ENCODE data around the gene ZNF662. TPM values are rescaled to one million over a fixed set of nuclear protein-coding genes. Genes with fewer than 3 reads are reported as not detected.
"Not testable (repeated sequence)": the region's sequence is repeated elsewhere in the genome, so short reads cannot be mapped to it uniquely, and the experiment has no call there.

The ZNF662 gene
- total and polyA plus RNA-seq, 7 donors: 0.32 to 3.5 (median 1.4) TPM

- DNase-seq: no peak
- Histone ChIP-seq H3K36me3 (ENCODE audit: insufficient read depth in 1 of 2, low read depth in 1 of 2) (no peaks in the 10 kb centered on the region), H3K9me3 (no peaks in the 10 kb centered on the region), H3K27ac (no peak overlapping the region), H3K27me3 (ENCODE audit: insufficient read depth in 3 of 3, low read length in 2 of 3) (peaks cover 0 to 1% (median 0%) of the 10 kb centered on the region in 3 donors), H3K4me3 (no peak overlapping the region), H3K4me1 (no peaks in the 10 kb centered on the region)
- 69 to 75% (median 74%) methylated on average over 7 of the region's 7 CpGs for WGBS, 3 donors
- no peak for ATAC-seq
- intact Hi-C loops (cut with DNase I): no loop called here
- TF ChIP-seq CTCF (IDR thresholded peaks at IDR 0.05): no peak
These were observed 28.8 kb upstream of the ZNF662 start for GRCh38 chr3:42876940-42877720.

DNA sequence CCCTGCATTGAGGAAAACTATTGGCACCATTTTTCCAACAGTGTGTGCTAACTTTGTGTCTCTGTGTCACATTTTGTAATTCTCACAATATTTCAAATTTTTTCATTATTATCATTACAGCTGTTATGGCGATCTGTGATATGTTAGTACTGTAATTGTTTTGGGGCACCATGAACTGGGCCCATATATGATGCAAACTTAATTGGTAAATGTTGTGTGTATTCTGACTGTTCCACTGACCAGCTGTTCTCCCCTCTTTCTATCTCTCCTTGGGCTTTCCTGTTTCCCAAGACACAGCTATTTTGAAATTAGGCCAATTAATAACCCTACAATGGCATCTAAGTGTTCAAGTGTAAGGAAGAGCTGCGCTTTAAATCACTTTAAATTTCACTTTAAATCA is 28.1 kb upstream of the ZNF662 start:
- H3K27ac ChIP-seq: no peak overlapping the region
- no peaks in the 10 kb centered on the region for H3K36me3 ChIP-seq (ENCODE audit: insufficient read depth in 1 of 2, low read depth in 1 of 2)
- intact Hi-C loops (cut with DNase I): no loop called here
- no peaks in the 10 kb centered on the region for H3K27me3 ChIP-seq (ENCODE audit: insufficient read depth in 3 of 3, low read length in 2 of 3)
- DNase-seq: no peak
- ATAC-seq: no peak
- H3K4me3 ChIP-seq: no peak overlapping the region
- 82 to 85% (median 84%) methylated on average over 2 of the region's 2 CpGs for WGBS, 3 donors
- TF ChIP-seq CTCF (IDR thresholded peaks at IDR 0.05): no peak
- H3K9me3 ChIP-seq: no peaks in the 10 kb centered on the region
- H3K4me1 ChIP-seq: no peaks in the 10 kb centered on the region

DNA sequence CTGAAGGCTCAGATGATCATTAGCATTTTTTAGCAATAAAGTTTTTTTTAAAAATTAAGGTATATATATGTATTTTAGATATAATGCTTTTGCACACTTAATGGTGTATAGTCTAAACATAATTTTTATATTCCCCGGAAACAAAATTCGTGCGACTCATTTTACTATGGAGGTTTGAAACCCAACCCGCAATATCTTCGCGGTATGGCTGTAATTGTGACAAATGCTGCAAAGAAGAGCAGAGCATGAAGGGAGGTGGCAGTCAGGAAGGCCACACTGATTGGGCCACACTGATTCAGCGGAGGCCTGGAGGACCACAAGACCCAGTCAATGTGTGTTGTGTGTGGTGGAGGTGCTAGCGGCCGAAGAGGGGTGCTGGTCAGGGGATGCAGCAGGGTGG is 25.8 kb upstream of the ZNF662 start:
- H3K4me3 ChIP-seq: peak overlapping the region; percentile 81
- ATAC-seq: peak in 1 of 4 donors; percentile 7

GRCh38 chr3:42880601-42881451 is 25.1 kb upstream of the ZNF662 start:
- WGBS, 3 donors: 1 to 3% (median 2%) methylated on average over 58 to 61 of the region's 61 CpGs
- TF ChIP-seq CTCF (IDR thresholded peaks at IDR 0.05): peak; percentile 95
- ATAC-seq (peak; percentile 98 to 100 (median 100)), DNase-seq (peak; percentile 86 to 94)
- peak overlapping the region; percentile 81 for H3K4me3 ChIP-seq
- no peaks in the 10 kb centered on the region for H3K9me3 ChIP-seq
- H3K36me3 ChIP-seq (ENCODE audit: insufficient read depth in 1 of 2, low read depth in 1 of 2): no peaks in the 10 kb centered on the region
- peak overlapping the region; percentile 76 for H3K27ac ChIP-seq
- no peaks in the 10 kb centered on the region for H3K4me1 ChIP-seq
- intact Hi-C loops (cut with DNase I): loop anchor here (1.0 to 5.0 kb wide), 4 partner anchors 44 to 101 kb away; no protein-coding TSS in a partner anchor
- H3K27me3 ChIP-seq (ENCODE audit: insufficient read depth in 3 of 3, low read length in 2 of 3): no peaks in the 10 kb centered on the region

More for the DNA sequence above, 25.8 kb upstream of the ZNF662 start:
- intact Hi-C loops (cut with DNase I): loop anchor here (2.0 to 5.0 kb wide), 3 partner anchors 43 to 99 kb away; no protein-coding TSS in a partner anchor
- TF ChIP-seq CTCF (IDR thresholded peaks at IDR 0.05): no peak
- no peaks in the 10 kb centered on the region for H3K27me3 ChIP-seq (ENCODE audit: insufficient read depth in 3 of 3, low read length in 2 of 3)
- H3K9me3 ChIP-seq: no peaks in the 10 kb centered on the region
- no peaks in the 10 kb centered on the region for H3K4me1 ChIP-seq
- DNase-seq: no peak
- no peak overlapping the region for H3K27ac ChIP-seq
- no peaks in the 10 kb centered on the region for H3K36me3 ChIP-seq (ENCODE audit: insufficient read depth in 1 of 2, low read depth in 1 of 2)
- WGBS, 3 donors: 77 to 87% (median 86%) methylated on average over 9 of the region's 9 CpGs

DNA sequence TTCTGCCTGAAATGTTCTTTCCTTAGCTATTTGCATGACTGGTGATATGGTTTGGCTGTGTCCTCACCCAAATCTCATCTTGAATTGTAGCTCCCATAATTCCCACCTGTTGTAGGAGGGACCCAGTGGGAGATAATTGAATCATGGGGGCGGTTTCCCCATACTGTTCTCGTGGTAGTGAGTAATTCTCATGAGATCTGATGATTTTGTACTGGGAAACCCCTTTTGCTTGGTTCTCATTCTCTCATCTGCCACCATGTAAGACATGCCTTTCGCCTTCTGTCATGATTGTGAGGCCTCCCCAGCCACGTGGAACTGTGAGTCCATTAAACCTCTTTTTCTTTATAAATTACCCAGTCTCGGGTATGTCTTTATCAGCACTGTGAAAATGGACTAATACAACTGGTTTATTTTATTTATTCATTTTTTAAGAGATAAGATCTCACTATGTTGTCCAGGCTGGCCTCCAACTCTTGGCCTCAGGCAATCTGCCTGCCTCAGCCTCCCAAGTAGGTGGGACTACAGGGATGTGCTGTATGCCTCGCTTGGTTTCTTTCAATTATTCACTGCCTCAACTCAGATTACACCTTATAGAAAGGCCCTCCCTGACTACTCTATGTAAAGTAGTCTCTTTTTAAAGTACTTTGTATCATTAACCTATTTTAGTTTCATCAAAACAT is 22.6 kb upstream of the ZNF662 start:
- ATAC-seq; H3K36me3 ChIP-seq (ENCODE audit: insufficient read depth in 1 of 2, low read depth in 1 of 2); H3K27me3 ChIP-seq (ENCODE audit: insufficient read depth in 3 of 3, low read length in 2 of 3); H3K4me3 ChIP-seq; DNase-seq; H3K27ac ChIP-seq; H3K4me1 ChIP-seq; H3K9me3 ChIP-seq: not testable (repeated sequence)
- intact Hi-C loops (cut with DNase I): loop anchor here in 1 of 2 donors (5.0 kb wide), 1 partner anchor 46 kb away; no protein-coding TSS in a partner anchor
- 75 to 83% (median 78%) methylated on average over 6 of the region's 6 CpGs for WGBS, 3 donors
